GM19455 (cell line): ENCODE results near the gene LCMT1.
"Not testable (repeated sequence)": the region's sequence is repeated elsewhere in the genome, so short reads cannot be mapped to it uniquely, and the experiment has no call there.

ENCODE experiments used
- ATAC-seq: cut with Tn5 transposase; IDR thresholded peaks from one replicate; pipeline ENCODE4 v1.9.1; 2021; ENCODE audit not compliant: unreplicated experiment

The LCMT1 gene

GRCh38 chr16:25111403-25112166, at the start of gene LCMT1:
LCMT1 (plus strand) TSS chr16:25111742; CDS start chr16:25111884, 142 bp downstream.
- peak; percentile 93 for ATAC-seq

DNA sequence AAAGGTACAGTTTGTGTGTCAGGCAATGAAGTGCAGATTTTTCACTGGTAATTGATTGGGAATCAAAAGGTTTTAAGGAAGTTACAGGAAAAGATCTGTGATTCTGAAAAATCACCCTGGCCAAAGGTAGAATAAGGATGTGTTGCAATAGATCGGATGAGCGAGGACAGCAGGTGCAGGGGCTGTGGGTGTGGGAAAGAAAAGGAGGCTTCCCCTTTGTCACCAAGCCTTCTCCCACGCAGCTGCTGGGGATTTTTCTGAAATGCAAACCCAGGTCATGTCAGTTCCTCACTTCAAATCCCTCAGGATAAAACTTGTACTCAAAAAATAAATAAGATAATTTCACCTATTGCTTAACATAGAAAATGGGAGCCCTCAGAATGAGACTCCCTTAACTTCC, 48.4 kb upstream of the LCMT1 start:
- no peak for ATAC-seq

DNA sequence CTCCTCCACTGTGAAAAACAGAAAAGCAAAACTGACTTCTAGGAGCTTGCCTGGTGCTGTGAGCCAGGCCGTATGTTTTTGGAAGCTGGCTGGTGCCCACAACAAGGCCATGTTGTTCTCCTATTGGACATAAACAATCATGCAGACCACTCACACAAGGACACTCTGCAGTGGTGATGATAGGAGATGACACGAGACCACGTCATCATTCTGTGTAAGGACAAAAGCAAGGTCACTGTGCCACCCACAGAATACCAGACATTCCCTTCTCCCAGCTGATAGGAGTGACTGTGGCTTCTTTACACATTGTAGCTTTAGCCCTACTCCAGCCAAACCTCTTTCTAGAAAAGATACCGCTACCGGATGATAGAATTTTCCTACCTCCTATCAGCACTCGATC, 47.7 kb upstream of the LCMT1 start:
- ATAC-seq = no peak

DNA sequence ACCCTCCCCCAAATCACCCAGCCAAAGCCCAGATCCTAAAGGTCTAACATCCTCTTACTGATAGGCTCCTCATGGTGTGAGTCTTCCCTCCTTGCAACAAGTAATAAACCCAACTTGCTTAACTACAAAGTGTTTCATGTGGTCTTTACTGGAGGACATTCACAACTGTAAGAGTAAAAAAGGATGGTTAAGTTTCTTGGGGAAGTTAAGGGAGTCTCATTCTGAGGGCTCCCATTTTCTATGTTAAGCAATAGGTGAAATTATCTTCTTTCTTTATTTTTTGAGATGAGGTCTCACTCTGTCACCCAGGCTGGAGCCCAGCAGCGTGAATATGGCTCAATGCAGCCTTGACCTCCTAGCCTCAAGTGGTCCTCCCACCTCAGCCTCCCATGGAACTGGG, 47.3 kb upstream of the LCMT1 start:
- ATAC-seq = not testable (repeated sequence)

- ATAC-seq = no peak
Observed at GRCh38 chr16:25064937-25065336, 46.6 kb upstream of the LCMT1 start.

- no peak for ATAC-seq
Observed at GRCh38 chr16:25065899-25066298, 45.6 kb upstream of the LCMT1 start.

DNA sequence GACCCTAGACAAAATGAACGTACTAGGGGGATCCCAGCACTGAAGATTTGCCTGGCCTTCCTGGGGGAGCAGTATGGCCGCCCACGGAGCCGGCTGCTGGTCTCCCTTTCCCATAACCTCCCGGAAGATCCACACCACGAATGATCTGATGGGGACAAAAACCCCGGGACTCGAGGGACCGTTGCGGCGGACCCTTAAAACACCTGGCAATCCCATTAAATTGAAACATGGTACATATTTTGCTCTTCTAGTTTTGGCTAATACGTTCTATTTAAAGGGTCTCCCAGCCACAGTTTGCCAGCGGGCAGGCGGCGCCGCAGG, 45.2 kb upstream of the LCMT1 start:
- no peak for ATAC-seq

DNA sequence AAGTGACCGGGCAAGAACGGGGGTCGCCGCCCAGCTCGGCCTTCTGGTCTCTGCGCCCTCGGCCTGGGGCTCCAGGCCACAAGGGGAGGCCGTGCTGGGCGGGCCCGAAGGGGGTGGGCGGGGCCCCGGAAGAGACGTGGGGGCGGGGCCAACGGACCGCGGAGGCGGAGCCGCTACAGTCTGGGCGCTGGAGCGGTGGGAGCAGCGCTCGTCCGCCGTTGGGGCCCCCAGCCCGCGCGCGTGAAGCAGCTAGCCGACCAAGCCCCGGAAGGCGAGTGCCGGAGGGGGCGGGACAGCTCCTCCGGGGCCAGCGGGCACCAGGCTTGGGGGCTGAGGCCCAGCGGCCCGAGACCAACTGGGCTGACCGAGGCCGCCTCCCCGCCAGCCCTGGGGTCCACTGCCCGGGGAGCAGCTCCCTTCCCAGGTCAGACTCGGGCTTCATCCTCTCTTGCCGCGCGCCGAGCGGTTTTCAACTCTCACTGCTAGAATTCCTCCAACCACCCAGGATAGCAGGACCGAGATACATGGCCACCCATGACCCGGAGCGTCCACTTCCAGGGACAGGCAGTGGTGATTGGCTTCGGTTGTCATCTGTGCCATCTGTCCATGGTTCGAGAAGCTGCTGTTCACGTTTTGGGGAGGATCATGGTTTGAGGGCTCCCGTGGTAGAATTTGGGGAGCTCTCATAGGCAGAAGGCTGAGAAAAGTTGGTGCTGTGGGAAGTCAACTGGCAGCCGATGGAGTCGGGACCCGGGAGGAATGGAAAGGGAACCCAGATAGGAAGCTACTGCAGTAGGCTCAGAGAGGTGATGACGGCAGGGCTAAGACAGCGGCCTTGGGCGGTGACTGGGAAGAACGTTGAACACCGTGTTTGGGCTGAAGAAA, 44.6 kb upstream of the LCMT1 start:
- peak; percentile 90 for ATAC-seq

GRCh38 chr16:25073854-25074253, 37.7 kb upstream of the LCMT1 start:
- no peak for ATAC-seq

DNA sequence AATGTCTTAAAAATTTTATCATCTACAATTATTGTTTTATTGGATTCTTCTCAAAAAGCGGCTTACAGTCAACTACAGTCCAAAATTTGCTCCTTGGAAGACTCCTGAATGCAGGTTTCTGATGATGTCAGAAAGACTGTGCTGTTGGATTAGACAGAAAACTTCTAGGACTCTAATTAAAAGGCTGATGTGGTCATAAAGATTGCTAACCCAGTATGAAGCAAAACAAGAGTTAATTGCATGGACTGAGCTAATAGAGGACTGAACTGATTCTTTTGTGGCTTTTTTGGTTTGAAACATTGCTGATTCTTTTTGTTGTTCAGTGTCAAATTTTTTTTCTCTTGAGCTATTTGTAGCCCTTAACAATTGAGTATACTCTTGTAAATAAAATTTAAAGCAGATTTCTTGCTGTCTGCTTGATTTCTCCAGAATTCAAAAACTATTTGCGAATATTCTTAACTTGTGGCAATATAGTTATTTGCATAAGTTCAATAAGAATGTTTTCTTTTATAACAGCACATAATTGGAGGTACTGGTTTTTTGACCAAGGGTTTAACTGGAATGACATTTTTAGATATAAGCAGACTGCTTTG, 33.1 kb upstream of the LCMT1 start:
- no peak for ATAC-seq

DNA sequence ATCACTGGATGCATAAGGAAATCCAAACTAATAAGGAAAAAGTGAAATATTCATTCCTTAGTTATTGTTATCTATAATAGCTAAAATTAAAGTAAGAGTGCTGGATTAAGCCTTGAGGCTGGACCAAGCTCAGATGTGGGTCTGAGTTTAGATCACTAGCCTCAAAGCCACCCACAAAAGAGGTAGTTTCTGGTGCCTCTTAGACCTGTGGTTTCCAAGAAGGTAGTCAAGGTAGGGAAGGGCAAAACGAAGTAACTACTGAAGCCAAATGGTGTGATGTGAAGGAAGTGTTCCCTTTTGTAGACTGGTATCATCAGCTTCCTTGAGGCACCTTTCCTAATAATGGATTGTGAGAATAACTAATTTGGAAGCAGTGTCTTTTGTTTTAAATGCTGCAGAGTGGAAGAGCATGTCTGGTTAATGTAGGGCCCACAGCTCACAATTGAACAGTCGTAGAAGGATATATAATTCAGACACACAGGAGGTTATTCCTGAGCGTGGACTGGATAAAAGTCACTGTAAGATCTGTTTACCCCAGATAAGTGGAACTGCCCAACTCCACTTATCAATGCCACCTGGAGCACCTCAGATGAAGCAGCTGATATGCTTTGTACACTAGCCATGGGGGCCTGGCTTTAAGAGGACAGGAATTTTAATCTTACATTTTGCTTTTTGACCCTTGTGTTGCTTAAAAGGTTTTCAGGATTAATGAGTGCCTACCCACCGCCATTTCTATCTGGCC, 31.7 kb upstream of the LCMT1 start:
- no peak for ATAC-seq

GRCh38 chr16:25080420-25081131, 31.0 kb upstream of the LCMT1 start:
- ATAC-seq = no peak

DNA sequence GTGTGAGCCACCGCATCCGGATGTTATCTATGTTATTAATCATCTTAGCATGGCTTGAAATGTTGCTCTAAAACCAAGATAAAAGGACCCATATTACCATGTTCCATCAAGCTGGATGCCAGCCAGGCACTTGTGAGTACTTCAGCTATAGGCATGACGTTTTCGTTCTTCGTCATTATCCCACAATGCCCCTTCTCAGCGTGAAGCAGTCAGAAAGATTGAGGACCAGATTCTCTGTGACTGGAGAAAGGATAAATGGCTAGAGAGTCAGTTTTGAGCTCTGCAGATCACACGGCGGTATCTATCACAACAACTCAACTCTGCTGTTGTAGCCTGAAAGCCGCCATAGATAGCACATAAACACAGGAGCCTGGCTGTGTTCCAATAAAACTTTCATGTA, 29.8 kb upstream of the LCMT1 start:
- ATAC-seq = no peak

DNA sequence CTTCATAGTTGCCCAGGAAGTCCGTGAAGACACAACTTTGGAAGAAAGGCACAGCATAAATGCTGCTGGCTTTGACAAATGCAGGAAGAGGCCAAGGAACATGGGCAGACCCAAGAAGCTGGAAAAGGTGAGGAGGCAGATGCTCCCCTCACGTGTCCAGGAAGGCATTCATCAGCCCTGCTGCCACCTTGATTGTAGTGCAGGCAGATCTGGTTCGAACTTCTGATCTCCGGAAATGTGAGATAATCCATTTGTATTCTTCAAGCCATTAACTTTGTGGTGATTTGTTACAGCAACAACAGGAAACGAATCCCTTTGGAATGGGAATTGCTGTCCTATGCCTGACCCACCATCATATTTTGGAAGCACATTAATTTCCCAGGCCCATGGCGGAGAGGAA, 28.5 kb upstream of the LCMT1 start:
- ATAC-seq = no peak

DNA sequence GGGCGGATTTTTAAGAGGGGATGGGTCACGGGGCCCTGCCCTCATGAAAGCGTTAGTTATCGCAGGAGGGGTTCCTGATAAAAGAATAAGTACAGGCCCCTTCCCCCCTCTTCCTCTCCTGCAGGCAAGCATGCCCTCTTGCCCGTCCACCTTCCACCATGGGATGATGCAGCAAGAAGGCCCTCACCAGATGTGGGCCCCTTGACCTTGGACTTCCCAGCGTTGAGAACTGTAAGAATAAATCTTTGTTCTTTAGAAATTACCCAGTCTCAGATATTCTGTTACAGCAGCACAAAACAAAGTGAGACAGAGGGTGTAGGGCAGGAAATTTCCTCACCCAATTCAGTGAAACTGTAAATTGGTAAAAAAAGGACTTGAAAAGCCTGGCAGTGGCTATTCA, 27.8 kb upstream of the LCMT1 start:
- ATAC-seq = no peak

GRCh38 chr16:25084797-25085196, 26.7 kb upstream of the LCMT1 start:
- no peak for ATAC-seq

GRCh38 chr16:25087761-25088160, 23.8 kb upstream of the LCMT1 start:
- no peak for ATAC-seq

DNA sequence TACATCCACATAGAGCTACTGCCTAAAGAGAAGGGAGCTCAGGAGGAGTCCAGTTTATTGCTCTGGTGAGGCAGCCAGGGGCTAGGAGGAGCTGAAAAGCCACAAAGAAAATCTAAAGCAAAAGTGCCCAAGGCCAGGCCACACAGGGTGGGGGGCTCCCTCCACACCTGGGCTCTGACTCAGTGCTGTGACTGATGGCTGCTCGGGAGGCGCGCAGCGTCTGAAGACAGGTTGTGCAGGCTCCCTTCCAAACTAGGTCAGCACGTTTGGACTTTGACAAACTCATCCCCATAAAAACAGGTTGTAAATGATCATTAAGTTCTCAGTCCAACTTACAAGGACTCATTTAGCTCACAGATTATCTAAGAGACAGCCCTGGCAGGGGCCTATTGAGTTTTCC, 22.2 kb upstream of the LCMT1 start:
- ATAC-seq = no peak

- ATAC-seq = no peak
Observed at GRCh38 chr16:25092441-25092840, 19.1 kb upstream of the LCMT1 start.

DNA sequence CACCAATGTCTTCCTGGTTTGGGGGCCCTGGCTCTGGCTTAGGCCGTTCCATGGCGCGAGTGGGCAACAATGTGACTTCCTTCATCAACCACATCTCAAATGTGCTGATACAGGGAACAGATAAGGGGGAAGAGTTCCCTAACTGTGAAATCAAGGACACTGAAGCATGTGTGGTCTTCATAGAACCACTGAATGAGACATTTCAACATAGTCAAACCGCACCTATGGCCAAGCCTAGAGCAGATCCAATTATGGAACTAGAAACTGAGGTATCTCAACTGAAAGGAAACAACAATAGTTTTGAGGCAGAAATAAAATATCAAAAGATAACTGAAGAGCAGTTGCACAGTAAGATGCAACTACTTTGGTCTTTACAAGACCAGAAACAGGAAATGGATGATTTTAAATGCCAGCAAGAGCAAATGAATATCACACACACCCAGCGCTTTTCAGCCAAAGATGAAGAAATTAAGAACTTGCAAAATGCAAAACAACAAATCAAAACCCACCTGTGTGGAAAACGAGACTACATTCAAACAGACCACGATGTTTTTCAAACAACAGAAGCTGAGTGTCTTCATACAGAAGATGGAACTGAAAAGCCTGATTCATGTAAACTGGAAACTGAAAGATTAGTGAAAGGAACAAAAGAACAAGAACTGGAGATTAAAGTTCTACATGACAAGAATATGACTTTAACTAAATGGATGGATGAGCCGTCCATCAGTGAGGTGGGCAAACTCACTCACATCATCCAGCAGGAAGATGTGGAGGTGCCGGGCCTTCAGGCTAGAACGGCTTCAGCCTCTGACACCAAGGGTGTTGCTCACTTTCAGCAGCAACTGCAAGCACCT, 18.1 kb upstream of the LCMT1 start:
- no peak for ATAC-seq
